GM23338 (cell line): ENCODE results near the gene GRK5.

Experiments
- CREB1 ChIP-seq: fragments of 250-450 bp; sonication (Bioruptor Pico); IDR thresholded peaks from 2 replicates; pipeline ENCODE4 v1.5.0; 2020; ENCODE audit warnings: low read depth, mild to moderate bottlenecking, moderate library complexity
- EZH2 ChIP-seq: fragments of 200-600 bp; sonication (generic); IDR thresholded peaks from one replicate; pipeline ENCODE4 v1.8.0; 2017; ENCODE audit warnings: antibody characterized with exemption, mild to moderate bottlenecking, low read depth; ENCODE audit not compliant: unreplicated experiment
- EZH2phosphoT487 ChIP-seq: fragments of 200-600 bp; sonication (generic); IDR thresholded peaks from one replicate; pipeline ENCODE4 v1.8.1; 2018; ENCODE audit warnings: antibody characterized with exemption; ENCODE audit not compliant: unreplicated experiment
- JUNB ChIP-seq: IDR thresholded peaks from one replicate; pipeline ENCODE4 v1.6.1; 2016; ENCODE audit warnings: antibody characterized with exemption; ENCODE audit not compliant: unreplicated experiment
- NANOG ChIP-seq: IDR thresholded peaks from 2 replicates; pipeline ENCODE4 v1.6.1; 2016; ENCODE audit warnings: antibody characterized with exemption, borderline replicate concordance
- POLR2AphosphoS5 ChIP-seq: IDR thresholded peaks from 2 replicates; pipeline ENCODE4 v1.6.1; 2016; ENCODE audit warnings: antibody characterized with exemption, low read depth
- ZNF114 ChIP-seq: fragments of 250-450 bp; sonication (Bioruptor Pico); IDR thresholded peaks from 2 replicates; pipeline ENCODE4 v1.5.0; 2020; ENCODE audit warnings: mild to moderate bottlenecking, moderate library complexity
- TF ChIP-seq, protein P1 (sequence below), 2 experiments: fragments of 200-600 bp in 1 of 2; sonication (generic) in 1 of 2; conservative IDR thresholded peaks; 2 replicates each; pipeline versions ENCODE4 v1.5.1 to v1.6.1; 2016 to 2017; ENCODE audit warnings: antibody characterized with exemption in 2 of 2, low read depth in 2 of 2, mild to moderate bottlenecking in 2 of 2, moderate library complexity in 1 of 2
- TF ChIP-seq, protein P2 (sequence below): IDR thresholded peaks from one replicate; pipeline ENCODE4 v1.6.1; 2018; ENCODE audit warnings: antibody characterized with exemption; ENCODE audit not compliant: unreplicated experiment
- TF ChIP-seq, protein P3 (sequence below): fragments of 250-450 bp; sonication (Bioruptor Pico); IDR thresholded peaks from 2 replicates; pipeline ENCODE4 v1.5.0; 2020; ENCODE audit warnings: mild to moderate bottlenecking, moderate library complexity
- TF ChIP-seq, protein P4 (sequence below): IDR thresholded peaks from 2 replicates; pipeline ENCODE4 v1.6.1; 2016; ENCODE audit warnings: antibody characterized with exemption

DNA sequence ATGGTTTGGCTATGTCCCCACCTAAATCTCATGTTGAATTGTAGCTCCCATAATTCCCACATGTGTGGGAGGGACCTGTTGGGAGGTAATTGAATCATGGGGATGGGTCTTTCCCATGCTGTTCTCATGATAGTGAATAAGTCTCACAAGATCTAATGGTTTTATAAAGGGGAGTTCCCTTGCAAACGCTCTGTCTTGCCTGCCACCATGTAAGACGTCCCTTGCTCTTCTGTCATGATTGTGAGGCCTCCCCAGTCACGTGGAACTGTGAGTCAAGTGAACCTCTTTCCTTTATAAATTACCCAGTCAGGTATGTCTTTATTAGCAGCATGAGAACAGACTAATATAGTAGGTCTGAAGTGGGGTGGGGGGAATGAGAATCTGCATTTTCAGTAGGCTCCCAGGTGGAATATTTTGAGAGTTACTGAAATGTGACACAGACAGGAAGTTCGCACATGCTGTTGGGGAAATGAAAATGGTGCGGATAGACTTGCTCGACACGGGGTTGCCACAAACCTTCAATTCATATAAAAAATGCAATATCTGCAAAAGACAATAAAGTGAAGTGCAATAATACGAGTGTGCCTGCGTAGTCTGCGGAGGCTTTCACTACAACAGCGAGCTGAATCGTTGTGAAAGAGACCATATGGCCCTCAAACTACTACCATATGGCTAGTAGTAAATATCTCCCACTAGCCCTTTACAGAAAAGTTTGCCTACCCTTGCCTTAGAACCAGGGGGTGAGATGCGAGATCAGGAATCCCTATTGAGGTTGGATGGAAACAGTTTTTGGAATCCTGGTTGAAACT lies 166.1 kb downstream of the GRK5 start:
- TF ChIP-seq, protein P1, sequence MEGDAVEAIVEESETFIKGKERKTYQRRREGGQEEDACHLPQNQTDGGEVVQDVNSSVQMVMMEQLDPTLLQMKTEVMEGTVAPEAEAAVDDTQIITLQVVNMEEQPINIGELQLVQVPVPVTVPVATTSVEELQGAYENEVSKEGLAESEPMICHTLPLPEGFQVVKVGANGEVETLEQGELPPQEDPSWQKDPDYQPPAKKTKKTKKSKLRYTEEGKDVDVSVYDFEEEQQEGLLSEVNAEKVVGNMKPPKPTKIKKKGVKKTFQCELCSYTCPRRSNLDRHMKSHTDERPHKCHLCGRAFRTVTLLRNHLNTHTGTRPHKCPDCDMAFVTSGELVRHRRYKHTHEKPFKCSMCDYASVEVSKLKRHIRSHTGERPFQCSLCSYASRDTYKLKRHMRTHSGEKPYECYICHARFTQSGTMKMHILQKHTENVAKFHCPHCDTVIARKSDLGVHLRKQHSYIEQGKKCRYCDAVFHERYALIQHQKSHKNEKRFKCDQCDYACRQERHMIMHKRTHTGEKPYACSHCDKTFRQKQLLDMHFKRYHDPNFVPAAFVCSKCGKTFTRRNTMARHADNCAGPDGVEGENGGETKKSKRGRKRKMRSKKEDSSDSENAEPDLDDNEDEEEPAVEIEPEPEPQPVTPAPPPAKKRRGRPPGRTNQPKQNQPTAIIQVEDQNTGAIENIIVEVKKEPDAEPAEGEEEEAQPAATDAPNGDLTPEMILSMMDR (conservative IDR thresholded peaks at IDR 0.05; ENCODE audit: low read depth in 2 of 2): no peak
- TF ChIP-seq, protein P2, sequence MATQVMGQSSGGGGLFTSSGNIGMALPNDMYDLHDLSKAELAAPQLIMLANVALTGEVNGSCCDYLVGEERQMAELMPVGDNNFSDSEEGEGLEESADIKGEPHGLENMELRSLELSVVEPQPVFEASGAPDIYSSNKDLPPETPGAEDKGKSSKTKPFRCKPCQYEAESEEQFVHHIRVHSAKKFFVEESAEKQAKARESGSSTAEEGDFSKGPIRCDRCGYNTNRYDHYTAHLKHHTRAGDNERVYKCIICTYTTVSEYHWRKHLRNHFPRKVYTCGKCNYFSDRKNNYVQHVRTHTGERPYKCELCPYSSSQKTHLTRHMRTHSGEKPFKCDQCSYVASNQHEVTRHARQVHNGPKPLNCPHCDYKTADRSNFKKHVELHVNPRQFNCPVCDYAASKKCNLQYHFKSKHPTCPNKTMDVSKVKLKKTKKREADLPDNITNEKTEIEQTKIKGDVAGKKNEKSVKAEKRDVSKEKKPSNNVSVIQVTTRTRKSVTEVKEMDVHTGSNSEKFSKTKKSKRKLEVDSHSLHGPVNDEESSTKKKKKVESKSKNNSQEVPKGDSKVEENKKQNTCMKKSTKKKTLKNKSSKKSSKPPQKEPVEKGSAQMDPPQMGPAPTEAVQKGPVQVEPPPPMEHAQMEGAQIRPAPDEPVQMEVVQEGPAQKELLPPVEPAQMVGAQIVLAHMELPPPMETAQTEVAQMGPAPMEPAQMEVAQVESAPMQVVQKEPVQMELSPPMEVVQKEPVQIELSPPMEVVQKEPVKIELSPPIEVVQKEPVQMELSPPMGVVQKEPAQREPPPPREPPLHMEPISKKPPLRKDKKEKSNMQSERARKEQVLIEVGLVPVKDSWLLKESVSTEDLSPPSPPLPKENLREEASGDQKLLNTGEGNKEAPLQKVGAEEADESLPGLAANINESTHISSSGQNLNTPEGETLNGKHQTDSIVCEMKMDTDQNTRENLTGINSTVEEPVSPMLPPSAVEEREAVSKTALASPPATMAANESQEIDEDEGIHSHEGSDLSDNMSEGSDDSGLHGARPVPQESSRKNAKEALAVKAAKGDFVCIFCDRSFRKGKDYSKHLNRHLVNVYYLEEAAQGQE: no peak
- TF ChIP-seq, protein P3, sequence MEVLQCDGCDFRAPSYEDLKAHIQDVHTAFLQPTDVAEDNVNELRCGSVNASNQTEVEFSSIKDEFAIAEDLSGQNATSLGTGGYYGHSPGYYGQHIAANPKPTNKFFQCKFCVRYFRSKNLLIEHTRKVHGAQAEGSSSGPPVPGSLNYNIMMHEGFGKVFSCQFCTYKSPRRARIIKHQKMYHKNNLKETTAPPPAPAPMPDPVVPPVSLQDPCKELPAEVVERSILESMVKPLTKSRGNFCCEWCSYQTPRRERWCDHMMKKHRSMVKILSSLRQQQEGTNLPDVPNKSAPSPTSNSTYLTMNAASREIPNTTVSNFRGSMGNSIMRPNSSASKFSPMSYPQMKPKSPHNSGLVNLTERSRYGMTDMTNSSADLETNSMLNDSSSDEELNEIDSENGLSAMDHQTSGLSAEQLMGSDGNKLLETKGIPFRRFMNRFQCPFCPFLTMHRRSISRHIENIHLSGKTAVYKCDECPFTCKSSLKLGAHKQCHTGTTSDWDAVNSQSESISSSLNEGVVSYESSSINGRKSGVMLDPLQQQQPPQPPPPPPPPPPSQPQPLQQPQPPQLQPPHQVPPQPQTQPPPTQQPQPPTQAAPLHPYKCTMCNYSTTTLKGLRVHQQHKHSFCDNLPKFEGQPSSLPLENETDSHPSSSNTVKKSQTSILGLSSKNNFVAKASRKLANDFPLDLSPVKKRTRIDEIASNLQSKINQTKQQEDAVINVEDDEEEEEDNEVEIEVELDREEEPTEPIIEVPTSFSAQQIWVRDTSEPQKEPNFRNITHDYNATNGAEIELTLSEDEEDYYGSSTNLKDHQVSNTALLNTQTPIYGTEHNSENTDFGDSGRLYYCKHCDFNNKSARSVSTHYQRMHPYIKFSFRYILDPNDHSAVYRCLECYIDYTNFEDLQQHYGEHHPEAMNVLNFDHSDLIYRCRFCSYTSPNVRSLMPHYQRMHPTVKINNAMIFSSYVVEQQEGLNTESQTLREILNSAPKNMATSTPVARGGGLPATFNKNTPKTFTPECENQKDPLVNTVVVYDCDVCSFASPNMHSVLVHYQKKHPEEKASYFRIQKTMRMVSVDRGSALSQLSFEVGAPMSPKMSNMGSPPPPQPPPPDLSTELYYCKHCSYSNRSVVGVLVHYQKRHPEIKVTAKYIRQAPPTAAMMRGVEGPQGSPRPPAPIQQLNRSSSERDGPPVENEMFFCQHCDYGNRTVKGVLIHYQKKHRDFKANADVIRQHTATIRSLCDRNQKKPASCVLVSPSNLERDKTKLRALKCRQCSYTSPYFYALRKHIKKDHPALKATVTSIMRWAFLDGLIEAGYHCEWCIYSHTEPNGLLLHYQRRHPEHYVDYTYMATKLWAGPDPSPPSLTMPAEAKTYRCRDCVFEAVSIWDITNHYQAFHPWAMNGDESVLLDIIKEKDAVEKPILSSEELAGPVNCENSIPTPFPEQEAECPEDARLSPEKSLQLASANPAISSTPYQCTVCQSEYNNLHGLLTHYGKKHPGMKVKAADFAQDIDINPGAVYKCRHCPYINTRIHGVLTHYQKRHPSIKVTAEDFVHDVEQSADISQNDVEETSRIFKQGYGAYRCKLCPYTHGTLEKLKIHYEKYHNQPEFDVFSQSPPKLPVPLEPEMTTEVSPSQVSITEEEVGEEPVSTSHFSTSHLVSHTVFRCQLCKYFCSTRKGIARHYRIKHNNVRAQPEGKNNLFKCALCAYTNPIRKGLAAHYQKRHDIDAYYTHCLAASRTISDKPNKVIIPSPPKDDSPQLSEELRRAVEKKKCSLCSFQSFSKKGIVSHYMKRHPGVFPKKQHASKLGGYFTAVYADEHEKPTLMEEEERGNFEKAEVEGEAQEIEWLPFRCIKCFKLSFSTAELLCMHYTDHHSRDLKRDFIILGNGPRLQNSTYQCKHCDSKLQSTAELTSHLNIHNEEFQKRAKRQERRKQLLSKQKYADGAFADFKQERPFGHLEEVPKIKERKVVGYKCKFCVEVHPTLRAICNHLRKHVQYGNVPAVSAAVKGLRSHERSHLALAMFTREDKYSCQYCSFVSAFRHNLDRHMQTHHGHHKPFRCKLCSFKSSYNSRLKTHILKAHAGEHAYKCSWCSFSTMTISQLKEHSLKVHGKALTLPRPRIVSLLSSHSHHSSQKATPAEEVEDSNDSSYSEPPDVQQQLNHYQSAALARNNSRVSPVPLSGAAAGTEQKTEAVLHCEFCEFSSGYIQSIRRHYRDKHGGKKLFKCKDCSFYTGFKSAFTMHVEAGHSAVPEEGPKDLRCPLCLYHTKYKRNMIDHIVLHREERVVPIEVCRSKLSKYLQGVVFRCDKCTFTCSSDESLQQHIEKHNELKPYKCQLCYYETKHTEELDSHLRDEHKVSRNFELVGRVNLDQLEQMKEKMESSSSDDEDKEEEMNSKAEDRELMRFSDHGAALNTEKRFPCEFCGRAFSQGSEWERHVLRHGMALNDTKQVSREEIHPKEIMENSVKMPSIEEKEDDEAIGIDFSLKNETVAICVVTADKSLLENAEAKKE (CRISPR knock-in tag): no peak
- TF ChIP-seq ZNF114: no peak
- TF ChIP-seq POLR2AphosphoS5: no peak
- TF ChIP-seq EZH2: no peak
- TF ChIP-seq EZH2phosphoT487: no peak
- no peak for TF ChIP-seq CREB1 (CRISPR knock-in tag)
- TF ChIP-seq, protein P4, sequence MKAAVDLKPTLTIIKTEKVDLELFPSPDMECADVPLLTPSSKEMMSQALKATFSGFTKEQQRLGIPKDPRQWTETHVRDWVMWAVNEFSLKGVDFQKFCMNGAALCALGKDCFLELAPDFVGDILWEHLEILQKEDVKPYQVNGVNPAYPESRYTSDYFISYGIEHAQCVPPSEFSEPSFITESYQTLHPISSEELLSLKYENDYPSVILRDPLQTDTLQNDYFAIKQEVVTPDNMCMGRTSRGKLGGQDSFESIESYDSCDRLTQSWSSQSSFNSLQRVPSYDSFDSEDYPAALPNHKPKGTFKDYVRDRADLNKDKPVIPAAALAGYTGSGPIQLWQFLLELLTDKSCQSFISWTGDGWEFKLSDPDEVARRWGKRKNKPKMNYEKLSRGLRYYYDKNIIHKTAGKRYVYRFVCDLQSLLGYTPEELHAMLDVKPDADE: no peak
- TF ChIP-seq JUNB: no peak
- no peak for TF ChIP-seq NANOG
